NAMALWA (cell line): Measurements from ENCODE around the gene AP5Z1.

Experiments used
- DNase-seq: peaks from one replicate; pipeline ENCODE4 v3.0.0-alpha.2; 2015; ENCODE audit warnings: low spot score

The AP5Z1 gene, protein sequence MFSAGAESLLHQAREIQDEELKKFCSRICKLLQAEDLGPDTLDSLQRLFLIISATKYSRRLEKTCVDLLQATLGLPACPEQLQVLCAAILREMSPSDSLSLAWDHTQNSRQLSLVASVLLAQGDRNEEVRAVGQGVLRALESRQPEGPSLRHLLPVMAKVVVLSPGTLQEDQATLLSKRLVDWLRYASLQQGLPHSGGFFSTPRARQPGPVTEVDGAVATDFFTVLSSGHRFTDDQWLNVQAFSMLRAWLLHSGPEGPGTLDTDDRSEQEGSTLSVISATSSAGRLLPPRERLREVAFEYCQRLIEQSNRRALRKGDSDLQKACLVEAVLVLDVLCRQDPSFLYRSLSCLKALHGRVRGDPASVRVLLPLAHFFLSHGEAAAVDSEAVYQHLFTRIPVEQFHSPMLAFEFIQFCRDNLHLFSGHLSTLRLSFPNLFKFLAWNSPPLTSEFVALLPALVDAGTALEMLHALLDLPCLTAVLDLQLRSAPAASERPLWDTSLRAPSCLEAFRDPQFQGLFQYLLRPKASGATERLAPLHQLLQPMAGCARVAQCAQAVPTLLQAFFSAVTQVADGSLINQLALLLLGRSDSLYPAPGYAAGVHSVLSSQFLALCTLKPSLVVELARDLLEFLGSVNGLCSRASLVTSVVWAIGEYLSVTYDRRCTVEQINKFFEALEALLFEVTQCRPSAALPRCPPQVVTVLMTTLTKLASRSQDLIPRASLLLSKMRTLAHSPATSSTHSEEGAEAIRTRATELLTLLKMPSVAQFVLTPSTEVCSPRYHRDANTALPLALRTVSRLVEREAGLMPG

GRCh38 chr7:4775250-4775847 is at the start of gene AP5Z1:
AP5Z1 (plus strand) TSS chr7:4775623; CDS start chr7:4775716, 93 bp downstream.
- peak; percentile 99 for DNase-seq

DNA sequence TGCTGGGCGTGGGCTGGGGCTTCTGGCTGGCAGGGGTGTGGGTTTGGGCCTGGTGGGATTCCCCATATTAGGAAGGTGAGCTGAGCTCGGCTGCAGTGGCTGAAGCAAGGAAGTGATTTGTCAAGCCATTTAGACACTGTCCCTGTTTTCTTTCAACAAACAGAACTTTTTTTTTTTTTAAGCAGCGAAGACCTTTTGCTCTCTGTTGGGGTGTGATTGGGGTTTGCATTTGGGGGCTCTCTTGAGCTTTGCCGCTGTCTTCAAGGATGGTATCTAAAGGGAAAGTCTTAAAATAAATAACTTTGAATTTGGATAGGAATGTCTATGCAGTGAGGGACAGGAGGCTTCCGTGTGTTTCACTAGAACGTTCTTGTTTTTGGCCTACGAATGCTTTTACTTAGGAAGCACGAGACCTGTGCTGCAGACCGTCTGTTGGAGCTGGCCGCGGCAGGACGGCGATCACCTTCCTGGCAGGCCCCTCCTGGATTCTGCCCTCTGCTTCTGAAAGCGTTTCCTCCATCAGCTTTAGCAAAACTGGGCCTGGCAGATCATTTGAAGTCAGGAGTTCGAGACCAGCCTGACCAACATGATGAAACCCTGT is 49.5 kb upstream of the AP5Z1 start:
- DNase-seq, result no peak

GRCh38 chr7:4726566-4726965 is 48.9 kb upstream of the AP5Z1 start:
- DNase-seq, result no peak

- DNase-seq, result no peak
Observed at GRCh38 chr7:4727914-4728705, 47.3 kb upstream of the AP5Z1 start.

GRCh38 chr7:4729266-4729665 is 46.2 kb upstream of the AP5Z1 start:
- no peak for DNase-seq

GRCh38 chr7:4730276-4730675 is 45.1 kb upstream of the AP5Z1 start:
- no peak for DNase-seq

DNA sequence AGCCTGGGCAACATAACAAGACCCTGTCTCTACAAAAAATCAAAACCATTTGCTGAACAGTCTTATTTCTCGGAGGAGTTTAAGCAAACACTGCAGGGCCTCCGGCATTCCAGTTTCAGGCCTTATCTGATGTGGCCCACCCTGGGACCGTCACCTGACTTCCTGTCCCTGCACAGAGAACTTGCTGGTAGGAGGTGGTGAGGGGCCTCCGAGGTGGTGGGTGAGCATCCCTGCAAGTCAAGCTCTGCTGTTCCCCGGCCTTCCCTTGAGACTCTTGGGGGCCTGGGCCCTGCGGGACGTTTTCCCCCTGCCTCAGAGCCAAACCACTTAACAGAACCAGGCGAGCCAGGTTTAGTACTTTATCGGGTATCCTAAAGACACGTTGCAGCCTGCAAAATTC is 44.5 kb upstream of the AP5Z1 start:
- no peak for DNase-seq

DNA sequence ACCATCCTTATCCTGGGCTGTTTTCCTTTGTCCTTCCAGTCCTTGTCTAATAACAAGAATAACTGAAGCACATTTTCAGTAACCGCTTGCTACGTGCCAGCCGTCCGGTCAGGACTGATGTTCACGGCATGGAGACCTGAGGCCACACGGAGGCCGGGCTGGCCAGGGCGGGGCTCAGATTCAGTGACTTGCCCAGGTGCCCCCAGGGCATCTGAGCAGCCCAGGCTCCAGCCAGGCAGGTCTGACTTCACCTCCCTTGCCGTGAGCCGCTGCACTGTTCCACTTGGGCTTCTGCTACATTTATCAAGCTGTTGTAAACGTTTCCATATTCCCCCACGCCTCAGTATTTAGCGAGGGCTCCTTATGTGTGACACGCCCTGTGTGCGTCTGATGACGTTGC is 43.6 kb upstream of the AP5Z1 start:
- no peak for DNase-seq

DNA sequence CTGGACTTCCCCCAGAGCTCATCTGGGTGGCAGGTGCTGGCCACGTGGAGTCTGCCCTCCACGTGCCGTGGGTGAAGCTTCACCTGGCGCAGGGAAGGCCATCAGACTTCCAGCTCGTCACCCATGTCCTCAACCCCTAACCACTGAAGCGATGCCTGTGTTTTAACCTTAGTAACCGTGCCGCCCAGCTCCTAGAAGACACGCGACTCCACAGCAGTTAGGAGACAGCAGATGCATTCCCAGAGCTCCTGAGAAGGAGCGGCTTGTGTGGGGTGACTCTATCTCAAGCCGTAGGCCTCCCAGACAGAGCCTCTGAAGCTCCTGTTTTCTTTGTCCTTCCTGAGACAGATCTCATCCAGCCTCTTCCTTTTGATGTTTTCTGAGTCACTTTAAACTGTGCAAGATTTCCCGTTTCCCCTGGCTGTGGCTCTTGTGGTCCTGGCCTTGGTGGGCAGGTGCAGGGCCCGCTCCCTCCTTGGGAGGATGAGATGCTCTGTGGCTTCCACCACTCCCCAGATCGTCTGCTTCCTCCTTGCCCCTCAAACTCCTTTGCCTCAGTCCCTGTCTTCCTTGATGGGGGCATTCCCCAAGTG is 41.4 kb upstream of the AP5Z1 start:
- no peak for DNase-seq

- DNase-seq, result no peak
Observed at GRCh38 chr7:4734587-4735345, 40.7 kb upstream of the AP5Z1 start.

DNA sequence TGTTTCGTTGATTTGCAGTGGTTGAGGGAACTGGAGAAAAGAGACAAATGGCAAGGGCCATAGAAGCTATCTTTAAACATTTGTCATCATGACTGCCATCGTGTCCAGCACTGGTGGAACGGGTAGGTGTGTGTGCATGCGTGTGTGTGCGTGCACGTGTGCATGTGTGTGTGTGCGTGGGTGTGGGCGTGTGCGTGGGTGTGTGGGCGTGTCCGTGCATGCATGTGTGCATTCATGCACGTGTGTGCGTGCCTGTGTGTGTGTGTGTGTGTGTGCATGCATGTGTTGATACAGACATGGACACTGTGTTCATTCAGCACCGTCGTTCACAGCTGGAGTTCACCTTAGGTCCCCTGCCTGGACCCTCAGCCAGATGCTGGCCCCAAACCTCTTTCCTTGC is 38.1 kb upstream of the AP5Z1 start:
- DNase-seq, result no peak

DNA sequence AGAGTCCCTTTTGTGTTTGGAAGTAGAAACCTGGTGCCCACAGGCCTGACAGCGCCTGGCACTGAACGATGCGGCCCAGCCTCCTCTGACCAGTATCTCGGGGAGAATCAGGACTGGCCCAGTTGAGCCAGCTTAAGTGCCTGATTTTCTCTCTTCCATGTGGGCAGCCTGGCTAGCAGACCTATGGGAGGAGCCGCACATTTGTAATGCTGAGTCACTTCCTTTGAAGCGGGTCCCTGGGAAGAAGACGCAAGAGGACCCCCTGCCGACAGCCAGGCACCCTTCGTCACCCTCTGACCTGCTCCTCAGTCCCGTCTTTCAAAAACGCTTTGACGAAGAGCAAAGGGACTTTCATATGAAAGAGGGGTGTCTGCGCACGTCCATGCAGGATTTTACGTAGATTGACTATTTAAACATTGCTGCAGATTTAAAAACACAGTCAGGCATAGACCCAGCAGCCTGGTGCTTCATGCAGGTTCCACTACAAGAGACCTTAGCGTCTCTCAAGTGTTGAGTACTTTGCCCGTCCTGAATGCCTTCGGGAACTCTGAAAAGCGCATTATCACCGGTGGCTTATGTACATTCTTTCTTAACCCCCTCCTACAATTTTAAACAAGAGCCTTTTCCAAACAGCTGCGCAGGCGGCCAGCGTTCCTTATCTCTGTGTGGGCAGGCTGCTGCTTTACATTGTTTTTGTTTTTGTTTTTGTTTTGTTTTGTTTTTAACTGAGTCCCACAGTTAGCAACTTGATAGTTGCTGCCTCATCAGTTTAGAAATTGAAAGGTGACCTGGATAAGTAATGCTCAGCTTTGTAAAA is 36.5 kb upstream of the AP5Z1 start:
- DNase-seq, result no peak

DNA sequence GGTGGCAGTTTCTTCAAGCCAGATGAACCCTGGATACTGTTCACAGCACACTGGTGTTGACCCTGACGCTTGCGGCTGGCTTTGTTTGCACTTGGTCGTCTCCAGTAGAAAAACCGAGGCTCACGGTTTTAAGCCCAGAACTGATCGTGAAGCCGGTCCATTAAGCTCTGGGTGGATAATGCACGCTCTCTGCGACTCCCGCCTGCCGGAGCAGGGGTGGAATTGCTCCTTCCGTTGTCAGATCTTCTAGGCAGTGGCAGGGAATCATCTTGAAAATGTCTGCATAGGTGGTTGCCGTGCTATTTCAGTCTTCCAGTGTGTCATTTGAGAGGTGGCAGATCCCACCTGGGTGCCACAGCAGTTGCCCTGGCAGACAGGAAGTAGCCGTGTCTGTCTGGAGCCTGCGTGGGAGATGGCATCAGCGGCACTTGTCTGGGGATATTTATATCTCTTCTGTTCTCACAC is 35.9 kb upstream of the AP5Z1 start:
- DNase-seq, result no peak

DNA sequence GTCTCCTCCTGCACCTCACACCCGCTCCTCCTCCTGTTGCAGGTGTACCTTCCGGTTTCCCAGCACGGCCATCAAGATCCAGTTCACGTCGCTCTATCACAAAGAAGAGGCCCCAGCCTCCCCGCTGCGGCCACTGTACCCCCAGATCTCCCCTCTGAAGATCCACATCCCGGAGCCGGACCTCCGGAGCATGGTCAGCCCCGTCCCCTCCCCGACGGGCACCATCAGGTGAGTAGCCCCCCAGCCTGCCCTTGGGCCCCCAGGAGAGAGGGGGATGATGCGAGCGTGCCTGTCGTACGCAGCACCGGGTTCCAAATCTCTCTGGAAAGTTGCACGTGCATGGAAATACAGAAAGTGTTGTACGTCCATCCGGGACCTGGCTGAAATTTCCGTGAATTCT is 34.6 kb upstream of the AP5Z1 start:
- no peak for DNase-seq

- no peak for DNase-seq
Observed at GRCh38 chr7:4742051-4742573, 33.3 kb upstream of the AP5Z1 start.

- no peak for DNase-seq
Observed at GRCh38 chr7:4742852-4743251, 32.6 kb upstream of the AP5Z1 start.

DNA sequence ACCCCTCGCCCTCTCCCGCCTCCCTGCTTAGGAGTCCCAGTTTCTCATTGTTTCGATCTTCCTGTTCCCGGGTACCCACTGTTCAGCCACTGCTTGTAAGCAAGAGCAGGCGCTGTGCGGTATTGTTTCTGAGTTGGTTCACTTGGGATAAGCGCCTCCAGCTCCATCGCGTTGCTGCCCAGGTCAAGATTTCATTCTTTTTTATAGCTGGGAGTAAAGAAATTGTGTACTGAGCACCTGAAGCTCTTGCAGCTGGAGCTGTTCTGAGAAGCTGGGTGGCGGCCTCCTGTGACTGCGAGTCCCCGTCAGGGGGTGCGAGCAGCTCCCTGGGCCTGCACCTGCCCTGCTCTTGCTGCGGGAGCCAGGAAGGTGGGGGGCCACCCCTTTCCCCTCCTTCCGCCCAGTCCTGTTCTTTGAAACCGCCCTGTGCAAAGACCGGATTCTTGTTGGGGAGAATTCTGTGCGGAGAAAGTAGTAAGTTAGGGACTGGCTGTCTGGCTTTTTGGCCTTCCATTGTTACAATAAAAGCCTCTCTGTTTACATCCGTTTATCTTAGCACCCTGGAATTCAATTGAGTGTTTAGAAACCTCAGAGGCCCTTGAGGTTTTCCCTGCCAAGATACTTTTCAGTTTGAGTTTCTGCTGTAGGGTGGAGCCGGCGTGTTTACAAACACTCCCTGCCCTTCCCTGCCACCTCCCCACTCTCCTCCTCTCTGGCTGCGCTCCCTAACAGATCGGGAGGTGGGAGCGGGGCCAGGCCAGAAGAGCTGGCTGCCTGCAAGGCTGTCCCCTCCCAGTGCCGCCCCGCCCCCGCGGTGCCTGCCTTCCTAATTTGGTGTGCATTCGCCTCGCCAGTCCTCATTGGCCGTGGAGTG is 30.8 kb upstream of the AP5Z1 start:
- peak; percentile 49 for DNase-seq

DNA sequence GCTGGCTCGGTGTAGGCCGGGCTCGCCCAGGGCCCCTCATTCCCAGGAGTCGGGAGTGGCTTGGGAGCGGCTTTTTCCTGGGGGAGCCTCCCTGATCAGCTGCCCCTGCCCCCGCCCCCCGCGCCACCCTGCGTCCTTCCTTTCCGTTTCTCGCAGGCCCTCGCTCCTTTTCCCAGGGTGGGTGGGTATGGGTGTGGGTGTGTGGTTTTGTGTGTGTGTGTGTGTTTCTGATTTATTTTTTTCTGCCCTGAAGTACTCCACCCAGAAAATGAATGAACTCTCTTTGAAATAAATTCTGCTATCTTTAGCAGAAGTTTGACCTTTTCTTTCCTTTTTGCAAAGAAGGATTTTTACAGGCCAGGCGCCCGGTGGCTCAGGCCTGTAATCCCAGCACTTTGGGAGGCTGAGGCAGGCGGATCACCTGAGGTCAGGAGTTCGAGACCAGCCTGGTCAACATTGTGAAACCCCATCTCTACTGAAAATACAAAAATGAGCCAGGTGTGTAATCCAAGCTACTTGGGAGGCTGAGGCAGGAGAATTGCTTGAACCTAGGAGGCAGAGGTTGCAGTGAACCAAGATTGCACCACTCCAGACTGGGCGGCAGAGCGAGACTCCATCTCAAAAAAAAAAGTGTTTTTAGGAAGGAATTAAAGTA is 30.0 kb upstream of the AP5Z1 start:
- DNase-seq, result no peak
